Gastroesophageal sphincter (tissue), 3 donors: ENCODE measurements around the gene GRIA4.

Source experiments
- POLR2A ChIP-seq, 2 donors: fragments of 450-650 bp; IDR thresholded peaks; one replicate each; pipeline ENCODE4 v1.6.1; 2017; ENCODE audit warnings: antibody characterized with exemption in 2 of 2, mild to moderate bottlenecking in 2 of 2, moderate library complexity in 1 of 2
- TF ChIP-seq, protein P1 (sequence below), 4 experiments: fragments of 200-600 bp in 2 of 4; fragments of 450-650 bp in 2 of 4; sonication (generic) in 1 of 4; IDR thresholded peaks; one replicate each; pipeline ENCODE4 v1.5.1; 2017 to 2019; ENCODE audit warnings: antibody characterized with exemption in 4 of 4, mild to moderate bottlenecking in 2 of 4, moderate library complexity in 2 of 4

- TF ChIP-seq, protein P1, sequence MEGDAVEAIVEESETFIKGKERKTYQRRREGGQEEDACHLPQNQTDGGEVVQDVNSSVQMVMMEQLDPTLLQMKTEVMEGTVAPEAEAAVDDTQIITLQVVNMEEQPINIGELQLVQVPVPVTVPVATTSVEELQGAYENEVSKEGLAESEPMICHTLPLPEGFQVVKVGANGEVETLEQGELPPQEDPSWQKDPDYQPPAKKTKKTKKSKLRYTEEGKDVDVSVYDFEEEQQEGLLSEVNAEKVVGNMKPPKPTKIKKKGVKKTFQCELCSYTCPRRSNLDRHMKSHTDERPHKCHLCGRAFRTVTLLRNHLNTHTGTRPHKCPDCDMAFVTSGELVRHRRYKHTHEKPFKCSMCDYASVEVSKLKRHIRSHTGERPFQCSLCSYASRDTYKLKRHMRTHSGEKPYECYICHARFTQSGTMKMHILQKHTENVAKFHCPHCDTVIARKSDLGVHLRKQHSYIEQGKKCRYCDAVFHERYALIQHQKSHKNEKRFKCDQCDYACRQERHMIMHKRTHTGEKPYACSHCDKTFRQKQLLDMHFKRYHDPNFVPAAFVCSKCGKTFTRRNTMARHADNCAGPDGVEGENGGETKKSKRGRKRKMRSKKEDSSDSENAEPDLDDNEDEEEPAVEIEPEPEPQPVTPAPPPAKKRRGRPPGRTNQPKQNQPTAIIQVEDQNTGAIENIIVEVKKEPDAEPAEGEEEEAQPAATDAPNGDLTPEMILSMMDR (IDR thresholded peaks at IDR 0.05) = no peak
- no peak for TF ChIP-seq POLR2A (IDR thresholded peaks at IDR 0.05)
Observed at GRCh38 chr11:105933695-105934094, 323.8 kb downstream of the GRIA4 start.
